ENCODE results near the gene ZMYM2.

DNA sequence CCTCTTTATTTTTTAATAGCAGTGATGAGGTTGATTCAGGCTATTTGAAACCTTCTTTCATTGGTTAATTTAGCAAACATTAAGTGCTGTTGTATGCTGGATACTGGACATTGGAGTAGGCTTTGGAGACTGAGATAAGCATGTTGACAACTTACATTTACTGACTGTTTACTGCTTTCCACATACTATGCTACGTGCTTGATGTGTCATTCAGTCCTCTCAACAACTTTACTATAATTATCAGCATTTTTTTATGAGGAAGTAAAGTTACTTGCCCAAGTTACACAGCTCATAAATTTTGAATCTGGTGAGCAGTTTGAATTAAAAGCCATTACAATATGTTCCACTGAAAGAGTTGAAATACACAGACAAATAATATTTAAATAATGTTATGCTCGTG is 118.6 kb downstream of the ZMYM2 start:
- no peak for TF ChIP-seq MYBL2 (CRISPR knock-in tag; IDR thresholded peaks at IDR 0.05)
- TF ChIP-seq, protein P1, sequence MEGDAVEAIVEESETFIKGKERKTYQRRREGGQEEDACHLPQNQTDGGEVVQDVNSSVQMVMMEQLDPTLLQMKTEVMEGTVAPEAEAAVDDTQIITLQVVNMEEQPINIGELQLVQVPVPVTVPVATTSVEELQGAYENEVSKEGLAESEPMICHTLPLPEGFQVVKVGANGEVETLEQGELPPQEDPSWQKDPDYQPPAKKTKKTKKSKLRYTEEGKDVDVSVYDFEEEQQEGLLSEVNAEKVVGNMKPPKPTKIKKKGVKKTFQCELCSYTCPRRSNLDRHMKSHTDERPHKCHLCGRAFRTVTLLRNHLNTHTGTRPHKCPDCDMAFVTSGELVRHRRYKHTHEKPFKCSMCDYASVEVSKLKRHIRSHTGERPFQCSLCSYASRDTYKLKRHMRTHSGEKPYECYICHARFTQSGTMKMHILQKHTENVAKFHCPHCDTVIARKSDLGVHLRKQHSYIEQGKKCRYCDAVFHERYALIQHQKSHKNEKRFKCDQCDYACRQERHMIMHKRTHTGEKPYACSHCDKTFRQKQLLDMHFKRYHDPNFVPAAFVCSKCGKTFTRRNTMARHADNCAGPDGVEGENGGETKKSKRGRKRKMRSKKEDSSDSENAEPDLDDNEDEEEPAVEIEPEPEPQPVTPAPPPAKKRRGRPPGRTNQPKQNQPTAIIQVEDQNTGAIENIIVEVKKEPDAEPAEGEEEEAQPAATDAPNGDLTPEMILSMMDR (IDR thresholded peaks at IDR 0.05): no peak
- no peak for TF ChIP-seq ZNF232 (CRISPR knock-in tag; IDR thresholded peaks at IDR 0.05)
- TF ChIP-seq, protein P2, sequence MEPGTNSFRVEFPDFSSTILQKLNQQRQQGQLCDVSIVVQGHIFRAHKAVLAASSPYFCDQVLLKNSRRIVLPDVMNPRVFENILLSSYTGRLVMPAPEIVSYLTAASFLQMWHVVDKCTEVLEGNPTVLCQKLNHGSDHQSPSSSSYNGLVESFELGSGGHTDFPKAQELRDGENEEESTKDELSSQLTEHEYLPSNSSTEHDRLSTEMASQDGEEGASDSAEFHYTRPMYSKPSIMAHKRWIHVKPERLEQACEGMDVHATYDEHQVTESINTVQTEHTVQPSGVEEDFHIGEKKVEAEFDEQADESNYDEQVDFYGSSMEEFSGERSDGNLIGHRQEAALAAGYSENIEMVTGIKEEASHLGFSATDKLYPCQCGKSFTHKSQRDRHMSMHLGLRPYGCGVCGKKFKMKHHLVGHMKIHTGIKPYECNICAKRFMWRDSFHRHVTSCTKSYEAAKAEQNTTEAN (CRISPR knock-in tag; IDR thresholded peaks at IDR 0.05): no peak
- no peak for TF ChIP-seq NR1H2 (CRISPR knock-in tag; IDR thresholded peaks at IDR 0.05)
- no peak for TF ChIP-seq ESRRA (CRISPR knock-in tag; IDR thresholded peaks at IDR 0.05; ENCODE audit: borderline replicate concordance)
- no peak for TF ChIP-seq FOXK1 (CRISPR knock-in tag; IDR thresholded peaks at IDR 0.05)
- no peak for TF ChIP-seq NFE2L1 (CRISPR knock-in tag; IDR thresholded peaks at IDR 0.05)
- TF ChIP-seq, protein P3, sequence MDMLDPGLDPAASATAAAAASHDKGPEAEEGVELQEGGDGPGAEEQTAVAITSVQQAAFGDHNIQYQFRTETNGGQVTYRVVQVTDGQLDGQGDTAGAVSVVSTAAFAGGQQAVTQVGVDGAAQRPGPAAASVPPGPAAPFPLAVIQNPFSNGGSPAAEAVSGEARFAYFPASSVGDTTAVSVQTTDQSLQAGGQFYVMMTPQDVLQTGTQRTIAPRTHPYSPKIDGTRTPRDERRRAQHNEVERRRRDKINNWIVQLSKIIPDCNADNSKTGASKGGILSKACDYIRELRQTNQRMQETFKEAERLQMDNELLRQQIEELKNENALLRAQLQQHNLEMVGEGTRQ (CRISPR knock-in tag; IDR thresholded peaks at IDR 0.05): no peak
